Subcutaneous adipose tissue (tissue), 4 donors: ENCODE data around the gene TEP1. TPM values are rescaled to one million over a fixed set of nuclear protein-coding genes. Genes with fewer than 3 reads are reported as not detected.

Experiments used
- total RNA-seq, 4 donors: library from RNA; depleted of rRNA; stranded (reverse); fragments of >200 nt; gene quantifications; one replicate each; pipeline ENCODE4 v1.1.0, GENCODE V29; 2016
- TF ChIP-seq, protein P1 (sequence below): fragments of 450-650 bp; IDR thresholded peaks from one replicate; pipeline ENCODE4 v1.5.1; 2016; ENCODE audit warnings: low read depth, mild to moderate bottlenecking, control low read depth, antibody characterized with exemption, moderate library complexity

Gene TEP1
- total RNA-seq, 4 donors from 2014 or later: 24.8 to 34.5 (median 28.2) TPM

DNA sequence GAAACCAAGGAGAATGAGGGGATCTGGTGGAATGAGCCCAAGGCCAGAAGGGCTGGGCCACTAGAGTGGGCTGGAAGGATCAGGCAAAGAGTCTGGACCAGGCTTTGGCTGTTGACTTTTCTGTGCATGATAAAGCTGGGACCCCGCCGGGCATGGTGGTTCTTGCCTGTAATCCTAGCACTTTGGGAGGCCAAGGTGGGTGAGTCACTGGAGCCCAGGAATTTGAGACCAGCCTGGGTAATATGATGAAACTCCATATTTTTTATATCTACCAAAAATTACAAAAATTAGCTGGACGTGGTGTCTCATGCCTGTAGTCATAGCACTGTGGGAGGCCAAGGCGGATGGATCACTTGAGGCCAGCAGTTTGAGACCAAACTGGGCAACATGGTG lies 23.1 kb upstream of the TEP1 start:
- TF ChIP-seq, protein P1, sequence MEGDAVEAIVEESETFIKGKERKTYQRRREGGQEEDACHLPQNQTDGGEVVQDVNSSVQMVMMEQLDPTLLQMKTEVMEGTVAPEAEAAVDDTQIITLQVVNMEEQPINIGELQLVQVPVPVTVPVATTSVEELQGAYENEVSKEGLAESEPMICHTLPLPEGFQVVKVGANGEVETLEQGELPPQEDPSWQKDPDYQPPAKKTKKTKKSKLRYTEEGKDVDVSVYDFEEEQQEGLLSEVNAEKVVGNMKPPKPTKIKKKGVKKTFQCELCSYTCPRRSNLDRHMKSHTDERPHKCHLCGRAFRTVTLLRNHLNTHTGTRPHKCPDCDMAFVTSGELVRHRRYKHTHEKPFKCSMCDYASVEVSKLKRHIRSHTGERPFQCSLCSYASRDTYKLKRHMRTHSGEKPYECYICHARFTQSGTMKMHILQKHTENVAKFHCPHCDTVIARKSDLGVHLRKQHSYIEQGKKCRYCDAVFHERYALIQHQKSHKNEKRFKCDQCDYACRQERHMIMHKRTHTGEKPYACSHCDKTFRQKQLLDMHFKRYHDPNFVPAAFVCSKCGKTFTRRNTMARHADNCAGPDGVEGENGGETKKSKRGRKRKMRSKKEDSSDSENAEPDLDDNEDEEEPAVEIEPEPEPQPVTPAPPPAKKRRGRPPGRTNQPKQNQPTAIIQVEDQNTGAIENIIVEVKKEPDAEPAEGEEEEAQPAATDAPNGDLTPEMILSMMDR: no peak

DNA sequence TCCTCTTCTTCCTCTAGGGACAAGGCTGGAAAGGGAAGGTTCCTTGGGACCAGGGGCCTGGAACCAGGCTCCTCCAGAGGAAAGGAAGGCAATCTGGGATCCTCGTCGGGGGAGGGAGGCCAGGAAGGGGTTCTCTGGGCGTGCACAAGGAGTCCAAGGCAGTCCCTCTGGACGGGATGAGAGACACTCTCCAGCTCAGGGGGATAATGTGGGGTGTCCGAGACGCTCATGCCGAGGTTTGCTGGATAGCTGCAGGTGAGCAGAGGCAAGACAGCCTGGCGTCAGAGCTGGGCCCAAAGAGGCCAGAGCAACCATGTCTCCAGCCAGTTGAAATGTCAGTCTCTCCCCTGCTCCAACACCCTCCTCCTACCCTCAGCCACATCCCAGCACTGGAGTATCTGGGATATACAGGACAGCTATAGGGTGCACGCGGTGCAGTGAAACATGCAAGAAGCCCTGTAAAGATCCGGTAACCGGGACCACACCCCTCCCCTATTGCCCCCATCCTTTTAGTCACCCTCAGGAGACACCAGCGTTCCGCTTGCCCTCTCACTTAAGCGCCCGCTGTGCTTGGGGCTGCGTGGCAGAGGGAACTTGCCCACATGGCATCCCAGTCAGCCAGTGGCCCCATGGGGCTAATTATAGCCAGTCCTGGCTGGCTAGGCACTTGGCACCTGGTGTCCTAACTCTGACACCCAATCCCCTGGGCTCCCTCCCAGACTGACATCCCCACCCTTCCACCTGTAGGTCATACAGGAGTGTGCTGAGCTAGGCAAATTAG lies 22.5 kb upstream of the TEP1 start, which contains the start of gene KLHL33:
TSS of gene KLHL33 (minus strand) at position 585 of the 781 bp plus-strand sequence. CDS start at position 230, 355 bp downstream.
- TF ChIP-seq, protein P1: no peak

DNA sequence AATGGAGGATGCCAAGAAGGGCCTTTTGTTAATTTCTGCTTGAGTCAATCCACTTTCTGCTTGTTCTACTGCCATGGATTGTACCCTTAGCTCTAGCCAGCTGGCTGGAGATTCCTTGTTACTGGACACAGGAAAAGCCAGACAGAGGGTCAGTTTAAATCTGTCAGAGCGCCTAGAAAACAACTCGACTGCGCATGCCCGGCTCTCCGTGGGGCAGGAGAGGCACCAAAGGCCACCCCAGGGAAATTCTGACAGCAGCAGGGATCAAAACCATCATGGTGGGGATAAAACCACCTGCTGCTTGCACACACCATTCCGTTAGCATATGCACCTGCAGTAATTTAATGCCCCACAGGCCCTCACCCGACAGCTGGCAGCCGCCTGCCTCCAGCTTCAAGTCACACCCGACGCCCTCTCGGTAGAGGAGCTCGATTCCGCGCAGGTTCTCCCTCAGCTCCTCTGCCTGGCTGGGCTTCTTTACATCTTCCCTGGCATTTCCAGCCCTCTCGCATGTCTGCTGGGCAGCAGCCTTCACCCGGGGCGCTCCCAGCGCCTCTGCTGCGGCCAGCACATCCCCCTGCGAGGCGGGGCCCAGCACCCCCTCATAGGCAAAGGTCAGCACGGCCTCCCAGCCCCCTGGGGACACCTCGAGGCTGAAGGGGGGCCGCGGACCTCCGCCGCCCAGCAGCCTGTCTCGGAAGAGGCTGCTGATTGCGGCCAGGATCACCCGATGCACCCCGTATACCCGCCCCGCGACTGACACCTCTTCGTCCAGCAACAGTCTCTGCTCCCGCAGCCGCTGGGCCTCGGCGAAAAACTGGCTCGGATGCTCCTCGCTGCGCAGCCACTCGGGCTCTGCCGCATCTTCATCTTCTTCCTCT lies 21.6 kb upstream of the TEP1 start:
- TF ChIP-seq, protein P1: no peak

DNA sequence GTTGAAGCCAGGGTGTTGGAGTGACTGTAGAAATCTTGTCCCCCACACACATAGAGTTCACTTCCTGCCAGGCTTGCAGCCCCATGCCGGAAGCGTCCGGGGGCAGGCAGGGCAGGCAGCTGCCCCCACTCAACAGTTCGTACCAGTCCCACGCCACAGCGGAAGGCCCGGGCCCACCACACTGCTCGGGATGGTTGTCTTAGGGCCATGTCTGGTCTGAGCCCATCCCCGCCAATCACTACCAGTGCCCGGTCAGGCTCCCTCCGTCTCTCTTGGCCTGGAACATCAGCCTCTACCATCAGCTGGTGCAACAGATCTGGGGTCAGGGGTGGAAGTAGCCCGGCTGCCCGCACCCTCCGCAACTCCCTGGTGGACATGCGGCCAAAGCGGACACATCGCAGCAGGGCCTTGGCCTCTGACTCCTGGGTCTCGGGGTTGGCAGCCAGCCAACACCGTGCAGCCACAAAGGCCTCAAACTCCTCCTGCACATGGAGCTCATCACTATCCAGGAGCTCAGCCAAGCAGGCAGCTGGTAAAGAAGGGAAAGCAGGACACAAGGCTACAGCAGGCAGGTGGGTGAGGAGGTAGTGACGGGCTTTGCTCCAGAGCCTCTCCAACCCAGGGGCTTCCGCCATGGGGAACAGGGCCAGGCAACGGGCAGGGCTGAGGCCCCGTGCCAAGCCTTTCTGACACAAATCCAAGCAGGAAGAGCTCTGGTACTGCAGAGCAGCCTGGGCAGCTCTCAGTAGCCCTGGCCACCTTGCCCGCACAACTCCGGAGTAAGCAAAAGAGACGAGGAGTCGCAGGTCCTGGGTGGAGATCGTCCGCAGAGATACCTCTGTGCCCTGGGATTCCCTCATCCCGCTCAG lies 16.7 kb upstream of the TEP1 start:
- TF ChIP-seq, protein P1: no peak

DNA sequence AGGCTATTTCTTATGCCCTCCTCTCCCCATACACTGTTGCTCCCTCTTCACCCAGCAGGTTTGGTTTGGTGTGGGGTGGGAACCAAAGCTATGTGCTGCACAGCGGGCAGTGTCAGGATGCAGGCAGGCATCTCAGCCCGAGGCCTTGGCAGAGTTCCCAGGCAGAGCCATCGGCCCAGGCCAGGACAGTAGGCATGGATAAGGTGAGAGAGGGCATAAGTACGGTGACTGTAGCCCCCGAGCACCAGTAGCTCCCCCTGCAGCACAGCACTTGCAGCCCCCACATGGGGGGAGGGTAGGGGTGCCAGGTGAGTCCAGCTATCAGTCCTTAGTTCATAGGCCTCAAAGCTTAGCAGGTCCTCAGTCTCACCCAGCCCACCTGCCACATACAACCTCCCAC lies 15.5 kb upstream of the TEP1 start:
- TF ChIP-seq, protein P1: no peak

DNA sequence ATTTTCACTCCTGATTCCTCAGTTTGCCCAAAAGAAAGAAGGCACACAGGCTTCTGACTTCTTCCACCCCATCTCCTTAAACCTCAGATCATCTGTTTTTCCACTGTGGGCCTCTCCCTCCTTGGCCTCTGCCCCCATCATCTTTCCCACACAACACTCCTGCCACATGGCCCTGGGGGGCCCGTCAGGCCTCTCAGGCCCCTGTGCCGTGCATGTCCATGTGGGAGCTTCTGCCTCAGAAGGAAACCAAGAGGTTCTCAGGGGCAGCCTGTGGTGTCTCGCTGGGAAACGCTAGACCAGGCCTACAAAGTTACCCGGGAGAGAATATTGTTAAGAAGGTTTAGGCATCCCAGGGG lies 14.7 kb upstream of the TEP1 start:
- TF ChIP-seq, protein P1: no peak
